ENCODE results near the gene SLC6A20. TPM values are rescaled to one million over a fixed set of nuclear protein-coding genes. Genes with fewer than 3 reads are reported as not detected.
"Not testable (repeated sequence)": the region's sequence is repeated elsewhere in the genome, so short reads cannot be mapped to it uniquely, and the experiment has no call there.

The SLC6A20 gene
- total RNA-seq, 5 donors from 2014 or later (not counting 1 experiment from before 2014, with no cell fraction given), result 0.12 to 0.44 (median 0.24) TPM; not detected in 1

DNA sequence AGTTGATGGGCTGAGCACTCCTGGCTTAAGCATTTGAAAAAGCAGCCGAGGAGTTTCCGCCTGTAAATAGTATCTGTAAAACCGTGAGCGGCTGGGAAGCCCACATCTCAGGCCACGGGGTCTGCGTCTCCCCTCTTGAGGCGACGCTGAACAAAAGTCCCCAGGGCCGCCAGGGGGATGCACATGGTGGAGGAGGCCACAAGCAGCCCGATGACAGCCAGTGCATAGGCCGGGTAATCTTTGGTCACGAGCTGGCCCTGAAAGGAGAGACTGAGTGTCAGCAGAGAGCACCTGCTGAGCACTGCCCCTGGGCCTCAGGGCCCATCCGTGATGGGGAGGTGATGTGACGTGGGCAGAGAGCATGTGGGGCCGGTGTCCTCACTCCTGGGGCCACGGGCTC lies 37.5 kb downstream of the SLC6A20 start:
- Histone ChIP-seq H3K27ac (ENCODE audit: low read length) (no peak overlapping the region), H3K9me3 (no peaks in the 10 kb centered on the region), H3K36me3 (ENCODE audit: control insufficient read depth in 2 of 2, extremely low read depth in 1 of 2, insufficient read depth in 1 of 2, low read length in 1 of 2) (no peaks in the 10 kb centered on the region), H3K27me3 (replicated peaks in 1 of 2; ENCODE audit: control insufficient read depth in 2 of 2, extremely low read depth in 1 of 2, insufficient read depth in 2 of 2, low read length in 1 of 2) (peaks cover 0 to 30% of the 10 kb centered on the region in 2 experiments), H3K4me3 (ENCODE audit: control insufficient read depth in 1 of 2, extremely low read depth in 1 of 2, low read length in 1 of 2) (no peak overlapping the region), H3K4me1 (ENCODE audit: control insufficient read depth in 1 of 2, extremely low read depth in 1 of 2, insufficient read depth in 2 of 2, low read length in 2 of 2) (peaks cover 0 to 3% of the 10 kb centered on the region in 2 experiments)
- Mint-ChIP-seq H3K4me1 (peaks cover 0 to 8% (median 3%) of the 10 kb centered on the region in 3 donors), H3K9me3 (no peaks in the 10 kb centered on the region), H3K4me3 (no peak overlapping the region), H3K27me3 (no peaks in the 10 kb centered on the region), H3K27ac (no peak overlapping the region), H3K36me3 (peaks cover 4% of the 10 kb centered on the region)
- ChIA-PET CTCF (interaction anchor here in 1 of 2 donors (1.0 kb wide), 1 partner anchor 173 kb away, joined by 4 read pairs; no protein-coding TSS in a partner anchor), POLR2A (no interaction called here)
- no peak for ATAC-seq (replicated peaks in 1 of 4)
- DNase-seq, result no peak
- WGBS (ENCODE audit: insufficient coverage), result 85% methylated on average over 12 of the region's 16 CpGs

DNA sequence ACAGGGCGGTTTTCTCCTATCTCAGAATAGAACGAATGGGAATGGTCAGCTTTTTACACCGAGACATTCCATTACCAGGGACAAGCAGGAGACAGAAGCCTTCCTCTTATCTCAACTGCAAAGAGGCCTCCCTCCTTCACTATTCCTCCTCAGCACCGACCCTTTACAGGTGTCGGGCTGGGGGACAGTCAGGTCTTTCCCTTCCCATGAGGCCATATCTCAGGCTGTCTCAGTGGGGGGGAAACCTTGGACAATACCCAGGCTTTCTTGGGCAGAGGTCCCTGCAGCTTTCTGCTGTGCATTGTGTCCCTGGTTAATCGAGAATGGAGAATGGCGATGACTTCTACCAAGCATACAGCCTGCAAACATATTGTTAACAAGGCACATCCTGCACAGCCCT lies 39.2 kb downstream of the SLC6A20 start:
- H3K27me3 ChIP-seq (replicated peaks in 1 of 2; ENCODE audit: control insufficient read depth in 2 of 2, extremely low read depth in 1 of 2, insufficient read depth in 2 of 2, low read length in 1 of 2), result peaks cover 0 to 15% of the 10 kb centered on the region in 2 experiments
- WGBS (ENCODE audit: insufficient coverage), result 90% methylated on average over 2 of the region's 7 CpGs
- ATAC-seq (replicated peaks in 1 of 4); H3K9me3 ChIP-seq; H3K27ac ChIP-seq (ENCODE audit: low read length); DNase-seq; H3K4me1 ChIP-seq (ENCODE audit: control insufficient read depth in 1 of 2, extremely low read depth in 1 of 2, insufficient read depth in 2 of 2, low read length in 2 of 2); H3K9me3 Mint-ChIP-seq; H3K36me3 Mint-ChIP-seq; H3K36me3 ChIP-seq (ENCODE audit: control insufficient read depth in 2 of 2, extremely low read depth in 1 of 2, insufficient read depth in 1 of 2, low read length in 1 of 2); H3K4me1 Mint-ChIP-seq; H3K4me3 ChIP-seq (ENCODE audit: control insufficient read depth in 1 of 2, extremely low read depth in 1 of 2, low read length in 1 of 2); H3K4me3 Mint-ChIP-seq; H3K27ac Mint-ChIP-seq; H3K27me3 Mint-ChIP-seq; POLR2A ChIA-PET: not testable (repeated sequence)
- CTCF ChIA-PET, result interaction anchor here in 1 of 2 donors (0.6 kb wide), 1 partner anchor 182 kb away, joined by 3 read pairs; no protein-coding TSS in a partner anchor

DNA sequence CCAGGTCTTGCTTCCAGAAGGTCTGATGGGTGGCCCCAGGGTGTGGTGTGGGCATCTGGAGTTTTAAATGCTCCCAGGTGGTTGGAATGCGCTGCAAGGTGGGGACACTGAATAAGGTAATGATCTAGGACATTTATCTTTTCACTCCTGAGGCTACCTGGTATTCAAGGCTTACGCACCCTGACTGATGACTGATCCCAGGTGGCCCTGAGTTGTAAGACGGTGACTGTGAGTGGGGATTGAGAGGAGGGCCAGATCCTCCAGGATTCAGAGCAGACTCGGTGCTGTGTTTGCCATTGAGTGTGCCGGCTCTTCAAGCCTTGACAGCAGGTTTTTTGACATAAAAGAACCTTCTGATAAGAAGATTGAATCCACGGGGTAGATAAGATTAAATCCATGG lies 40.3 kb downstream of the SLC6A20 start:
- WGBS (ENCODE audit: insufficient coverage), result 95% methylated on average over 5 of the region's 6 CpGs
- peaks cover 0 to 2% (median 0%) of the 10 kb centered on the region in 3 donors for H3K4me1 Mint-ChIP-seq

DNA sequence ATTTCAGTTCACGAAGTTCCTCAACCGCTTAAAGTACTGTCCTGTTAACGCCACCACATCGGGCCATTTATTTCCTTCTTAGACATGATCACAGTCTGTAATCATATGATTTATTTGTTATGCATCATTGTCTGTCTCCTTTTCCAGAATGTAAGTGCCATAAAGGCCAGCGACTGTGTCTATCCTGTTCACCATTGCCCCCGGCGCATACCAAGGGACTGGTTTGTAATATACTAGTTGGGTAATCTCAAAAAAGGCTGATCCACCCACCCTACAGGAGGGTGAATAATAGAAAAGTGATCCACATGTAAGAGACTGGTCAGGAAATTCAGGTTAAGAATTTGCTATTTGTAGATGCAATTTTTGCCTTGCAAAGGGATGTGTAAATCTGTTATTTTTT lies 41.9 kb downstream of the SLC6A20 start:
- no peaks in the 10 kb centered on the region for H3K36me3 ChIP-seq (ENCODE audit: control insufficient read depth in 2 of 2, extremely low read depth in 1 of 2, insufficient read depth in 1 of 2, low read length in 1 of 2)
- Mint-ChIP-seq H3K36me3 (peaks cover 4% of the 10 kb centered on the region), H3K27ac (no peak overlapping the region), H3K4me3 (no peak overlapping the region), H3K9me3 (no peaks in the 10 kb centered on the region), H3K27me3 (no peaks in the 10 kb centered on the region), H3K4me1 (no peaks in the 10 kb centered on the region)
- POLR2A ChIA-PET, result no interaction called here
- WGBS (ENCODE audit: insufficient coverage), result no CpG with 5 or more reads among the region's 7 CpGs
- CTCF ChIA-PET, result no interaction called here
- no peak overlapping the region for H3K4me3 ChIP-seq (ENCODE audit: control insufficient read depth in 1 of 2, extremely low read depth in 1 of 2, low read length in 1 of 2)
- no peaks in the 10 kb centered on the region for H3K4me1 ChIP-seq (ENCODE audit: control insufficient read depth in 1 of 2, extremely low read depth in 1 of 2, insufficient read depth in 2 of 2, low read length in 2 of 2)
- no peaks in the 10 kb centered on the region for H3K9me3 ChIP-seq
- H3K27ac ChIP-seq (ENCODE audit: low read length), result no peak overlapping the region
- no peaks in the 10 kb centered on the region for H3K27me3 ChIP-seq (replicated peaks in 1 of 2; ENCODE audit: control insufficient read depth in 2 of 2, extremely low read depth in 1 of 2, insufficient read depth in 2 of 2, low read length in 1 of 2)
- ATAC-seq (replicated peaks in 1 of 4) (no peak), DNase-seq (no peak)

More for the DNA sequence above, 40.3 kb downstream of the SLC6A20 start:
- no peaks in the 10 kb centered on the region for H3K9me3 ChIP-seq
- no peaks in the 10 kb centered on the region for H3K4me1 ChIP-seq (ENCODE audit: control insufficient read depth in 1 of 2, extremely low read depth in 1 of 2, insufficient read depth in 2 of 2, low read length in 2 of 2)
- CTCF ChIA-PET, result no interaction called here
- ATAC-seq (replicated peaks in 1 of 4) (no peak), DNase-seq (no peak)
- no peak overlapping the region for H3K27ac ChIP-seq (ENCODE audit: low read length)
- peaks cover 4% of the 10 kb centered on the region for H3K36me3 Mint-ChIP-seq
- H3K9me3 Mint-ChIP-seq, result no peaks in the 10 kb centered on the region
- H3K27ac Mint-ChIP-seq, result no peak overlapping the region
- no peaks in the 10 kb centered on the region for H3K36me3 ChIP-seq (ENCODE audit: control insufficient read depth in 2 of 2, extremely low read depth in 1 of 2, insufficient read depth in 1 of 2, low read length in 1 of 2)
- H3K27me3 Mint-ChIP-seq, result no peaks in the 10 kb centered on the region
- H3K27me3 ChIP-seq (replicated peaks in 1 of 2; ENCODE audit: control insufficient read depth in 2 of 2, extremely low read depth in 1 of 2, insufficient read depth in 2 of 2, low read length in 1 of 2), result peaks cover 0 to 9% of the 10 kb centered on the region in 2 experiments
- H3K4me3 Mint-ChIP-seq, result no peak overlapping the region
- POLR2A ChIA-PET, result no interaction called here
- no peak overlapping the region for H3K4me3 ChIP-seq (ENCODE audit: control insufficient read depth in 1 of 2, extremely low read depth in 1 of 2, low read length in 1 of 2)

DNA sequence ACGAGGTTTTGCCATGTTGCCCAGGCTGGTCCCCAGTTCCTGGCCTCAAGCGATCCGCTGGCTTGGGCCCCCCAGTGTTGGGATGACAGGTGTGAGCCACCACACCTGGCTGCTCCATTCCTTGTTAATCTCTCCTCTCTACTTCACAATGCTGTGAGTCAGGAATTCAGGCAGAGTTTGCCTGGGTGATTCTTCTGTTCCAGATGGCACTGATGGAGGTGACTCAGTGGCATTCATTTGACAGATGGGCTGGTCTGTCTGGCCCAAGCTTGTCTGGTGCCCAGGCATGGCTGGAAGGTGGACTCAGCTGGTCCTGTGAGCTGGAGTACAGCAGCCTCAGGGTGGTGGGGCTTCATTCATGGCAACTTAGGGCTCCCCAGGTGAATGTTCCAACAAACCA lies 43.2 kb downstream of the SLC6A20 start:
- H3K4me1 ChIP-seq (ENCODE audit: control insufficient read depth in 1 of 2, extremely low read depth in 1 of 2, insufficient read depth in 2 of 2, low read length in 2 of 2), result no peaks in the 10 kb centered on the region
- Mint-ChIP-seq H3K4me3 (no peak overlapping the region), H3K36me3 (peaks cover 4% of the 10 kb centered on the region), H3K27ac (no peak overlapping the region), H3K9me3 (no peaks in the 10 kb centered on the region), H3K27me3 (no peaks in the 10 kb centered on the region), H3K4me1 (peaks cover 0 to 2% (median 0%) of the 10 kb centered on the region in 3 donors)
- CTCF ChIA-PET, result interaction anchor here in 1 of 2 donors (0.6 kb wide), 1 partner anchor 710 kb away, joined by 4 read pairs; no protein-coding TSS in a partner anchor
- no peaks in the 10 kb centered on the region for H3K36me3 ChIP-seq (ENCODE audit: control insufficient read depth in 2 of 2, extremely low read depth in 1 of 2, insufficient read depth in 1 of 2, low read length in 1 of 2)
- no peak for ATAC-seq (replicated peaks in 1 of 4)
- no peaks in the 10 kb centered on the region for H3K27me3 ChIP-seq (replicated peaks in 1 of 2; ENCODE audit: control insufficient read depth in 2 of 2, extremely low read depth in 1 of 2, insufficient read depth in 2 of 2, low read length in 1 of 2)
- H3K4me3 ChIP-seq (ENCODE audit: control insufficient read depth in 1 of 2, extremely low read depth in 1 of 2, low read length in 1 of 2), result no peak overlapping the region
- no peak for DNase-seq
- H3K9me3 ChIP-seq, result no peaks in the 10 kb centered on the region
- POLR2A ChIA-PET, result no interaction called here
- H3K27ac ChIP-seq (ENCODE audit: low read length), result no peak overlapping the region
- no CpG with 5 or more reads among the region's 3 CpGs for WGBS (ENCODE audit: insufficient coverage)

DNA sequence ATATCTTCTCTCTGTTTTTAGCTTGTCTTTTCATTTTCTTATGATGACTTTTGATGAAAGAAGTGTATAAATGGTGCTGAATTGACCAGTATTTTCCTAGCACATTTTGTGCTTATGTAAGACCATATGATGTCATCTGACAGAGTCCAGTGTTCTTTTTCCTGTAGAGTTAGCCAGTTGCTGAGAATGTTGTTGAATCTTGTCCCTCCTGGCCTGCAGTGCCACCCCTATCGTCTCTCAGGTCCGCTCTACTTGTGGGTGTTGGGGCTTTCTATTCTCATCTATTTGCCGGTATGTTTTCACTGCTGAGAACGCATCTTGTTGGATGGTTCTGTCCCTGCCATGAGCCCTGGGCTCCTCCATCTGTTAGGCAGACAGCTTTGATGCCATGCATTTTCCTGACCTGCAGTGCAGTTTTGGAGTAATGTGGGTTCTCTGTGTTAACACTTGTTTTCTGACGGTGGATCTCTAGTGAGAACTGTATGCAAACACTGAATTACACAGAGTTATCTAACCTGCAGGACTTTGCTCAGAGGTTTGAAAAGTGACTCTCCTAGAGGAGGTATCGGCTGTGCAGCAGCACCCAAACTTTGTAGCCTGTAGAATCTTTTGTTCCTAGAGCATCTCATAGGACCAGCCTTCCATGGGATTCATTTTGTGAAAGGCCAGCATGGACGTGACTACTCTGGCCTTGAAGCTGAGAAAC lies 44.6 kb downstream of the SLC6A20 start:
- Mint-ChIP-seq H3K9me3 (no peaks in the 10 kb centered on the region), H3K4me1 (peaks cover 0 to 2% (median 0%) of the 10 kb centered on the region in 3 donors), H3K27me3 (no peaks in the 10 kb centered on the region), H3K27ac (peak overlapping the region in 1 of 2 donors; percentile 56), H3K4me3 (no peak overlapping the region), H3K36me3 (peaks cover 4% of the 10 kb centered on the region)
- ChIA-PET POLR2A (no interaction called here), CTCF (no interaction called here)
- Histone ChIP-seq H3K4me3 (ENCODE audit: control insufficient read depth in 1 of 2, extremely low read depth in 1 of 2, low read length in 1 of 2) (no peak overlapping the region), H3K27me3 (replicated peaks in 1 of 2; ENCODE audit: control insufficient read depth in 2 of 2, extremely low read depth in 1 of 2, insufficient read depth in 2 of 2, low read length in 1 of 2) (no peaks in the 10 kb centered on the region), H3K9me3 (no peaks in the 10 kb centered on the region), H3K4me1 (ENCODE audit: control insufficient read depth in 1 of 2, extremely low read depth in 1 of 2, insufficient read depth in 2 of 2, low read length in 2 of 2) (no peaks in the 10 kb centered on the region), H3K36me3 (ENCODE audit: control insufficient read depth in 2 of 2, extremely low read depth in 1 of 2, insufficient read depth in 1 of 2, low read length in 1 of 2) (peaks cover 0 to 3% of the 10 kb centered on the region in 2 donors), H3K27ac (ENCODE audit: low read length) (no peak overlapping the region)
- no peak for DNase-seq
- 92% methylated on average over 6 of the region's 7 CpGs for WGBS (ENCODE audit: insufficient coverage)
- ATAC-seq (replicated peaks in 1 of 4), result no peak
